ENCODE results near the gene PRMT6. TPM values are rescaled to one million over a fixed set of nuclear protein-coding genes. Genes with fewer than 3 reads are reported as not detected.
"Not testable (repeated sequence)": the region's sequence is repeated elsewhere in the genome, so short reads cannot be mapped to it uniquely, and the experiment has no call there.

Gene PRMT6
- total and polyA plus RNA-seq, 9 donors = 11.9 to 19.4 (median 15.4) TPM

DNA sequence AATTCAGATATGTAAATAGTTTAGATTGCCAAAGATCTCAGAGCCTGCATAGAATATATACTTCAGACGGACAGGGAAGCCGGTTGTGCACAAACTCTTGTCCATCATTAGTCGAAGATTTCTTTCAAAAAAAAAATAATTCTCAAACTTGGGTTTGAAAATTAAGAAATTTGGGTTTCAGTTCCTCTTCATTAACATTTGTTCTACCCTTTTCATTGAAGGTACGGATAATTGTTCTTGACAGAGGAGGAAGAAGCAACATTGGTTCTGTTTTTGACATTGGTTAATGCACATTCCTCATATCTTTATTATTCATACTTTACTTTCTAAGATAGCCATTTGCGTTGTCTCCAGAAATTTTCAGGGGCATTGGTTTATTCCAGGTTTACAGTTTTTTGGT is 38.0 kb upstream of the PRMT6 start:
- no peak for DNase-seq
- Histone ChIP-seq H3K36me3 (no peaks in the 10 kb centered on the region), H3K27me3 (no peaks in the 10 kb centered on the region), H3K4me3 (no peak overlapping the region), H3K9me3 (no peaks in the 10 kb centered on the region), H3K27ac (no peak overlapping the region), H3K4me1 (ENCODE audit: insufficient read depth) (no peaks in the 10 kb centered on the region)
- intact Hi-C loops (cut with DNase I) = no loop called here
- WGBS, 3 donors = 74 to 89% (median 86%) methylated on average over 5 of the region's 5 CpGs
- TF ChIP-seq, protein P1, sequence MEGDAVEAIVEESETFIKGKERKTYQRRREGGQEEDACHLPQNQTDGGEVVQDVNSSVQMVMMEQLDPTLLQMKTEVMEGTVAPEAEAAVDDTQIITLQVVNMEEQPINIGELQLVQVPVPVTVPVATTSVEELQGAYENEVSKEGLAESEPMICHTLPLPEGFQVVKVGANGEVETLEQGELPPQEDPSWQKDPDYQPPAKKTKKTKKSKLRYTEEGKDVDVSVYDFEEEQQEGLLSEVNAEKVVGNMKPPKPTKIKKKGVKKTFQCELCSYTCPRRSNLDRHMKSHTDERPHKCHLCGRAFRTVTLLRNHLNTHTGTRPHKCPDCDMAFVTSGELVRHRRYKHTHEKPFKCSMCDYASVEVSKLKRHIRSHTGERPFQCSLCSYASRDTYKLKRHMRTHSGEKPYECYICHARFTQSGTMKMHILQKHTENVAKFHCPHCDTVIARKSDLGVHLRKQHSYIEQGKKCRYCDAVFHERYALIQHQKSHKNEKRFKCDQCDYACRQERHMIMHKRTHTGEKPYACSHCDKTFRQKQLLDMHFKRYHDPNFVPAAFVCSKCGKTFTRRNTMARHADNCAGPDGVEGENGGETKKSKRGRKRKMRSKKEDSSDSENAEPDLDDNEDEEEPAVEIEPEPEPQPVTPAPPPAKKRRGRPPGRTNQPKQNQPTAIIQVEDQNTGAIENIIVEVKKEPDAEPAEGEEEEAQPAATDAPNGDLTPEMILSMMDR (IDR thresholded peaks at IDR 0.05) = no peak
- TF ChIP-seq POLR2A (IDR thresholded peaks at IDR 0.05) (no peak), EP300 (IDR thresholded peaks at IDR 0.05) (no peak)

DNA sequence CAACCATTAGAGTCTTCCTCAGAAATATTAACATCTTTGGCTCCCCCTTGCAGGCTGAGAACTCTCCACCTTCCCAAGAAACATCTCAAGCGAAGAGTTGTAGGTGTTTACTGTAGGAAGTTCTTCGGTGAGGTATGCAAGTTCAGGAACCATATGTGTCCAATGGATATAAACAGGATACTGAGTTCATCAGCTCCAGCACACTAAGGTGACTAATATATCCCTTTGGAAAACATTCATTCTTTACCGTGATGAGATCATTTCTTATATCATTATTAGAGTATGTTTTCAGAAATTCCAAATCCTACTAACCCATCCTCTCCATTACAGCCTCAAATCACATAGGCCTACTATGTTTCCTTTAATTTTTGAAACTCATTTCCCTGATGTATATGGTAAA is 37.3 kb upstream of the PRMT6 start:
- no peak for DNase-seq
- H3K36me3 ChIP-seq = no peaks in the 10 kb centered on the region
- no peak overlapping the region for H3K27ac ChIP-seq
- H3K4me3 ChIP-seq = no peak overlapping the region
- H3K27me3 ChIP-seq = no peaks in the 10 kb centered on the region
- intact Hi-C loops (cut with DNase I) = no loop called here
- TF ChIP-seq, protein P1 (IDR thresholded peaks at IDR 0.05) = no peak
- TF ChIP-seq EP300 (IDR thresholded peaks at IDR 0.05) = no peak
- TF ChIP-seq POLR2A (IDR thresholded peaks at IDR 0.05) = no peak
- H3K9me3 ChIP-seq = no peaks in the 10 kb centered on the region
- WGBS, 3 donors = 85 to 90% (median 88%) methylated on average over 3 of the region's 3 CpGs
- no peaks in the 10 kb centered on the region for H3K4me1 ChIP-seq (ENCODE audit: insufficient read depth)

DNA sequence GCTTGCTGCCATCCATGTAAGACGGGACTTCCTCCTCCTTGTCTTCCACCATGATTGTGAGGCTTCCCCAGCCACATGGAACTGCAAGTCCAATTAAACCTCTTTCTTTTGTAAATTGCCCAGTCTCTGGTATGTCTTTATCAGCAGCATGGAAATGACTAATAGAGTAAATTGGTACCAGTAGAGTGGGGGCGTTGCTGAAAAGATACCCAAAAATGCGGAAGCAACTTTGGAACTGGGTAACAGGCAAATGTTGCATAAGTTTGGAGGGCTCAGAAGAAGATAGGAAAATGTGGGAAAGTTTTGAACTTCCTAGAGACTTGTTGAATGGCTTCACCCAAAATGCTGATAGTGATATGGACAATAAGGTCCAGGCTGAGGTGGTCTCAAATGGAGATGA is 17.6 kb upstream of the PRMT6 start:
- H3K36me3 ChIP-seq; H3K4me1 ChIP-seq (ENCODE audit: insufficient read depth); H3K4me3 ChIP-seq; H3K27ac ChIP-seq; H3K27me3 ChIP-seq; H3K9me3 ChIP-seq; DNase-seq; intact Hi-C loops (cut with DNase I): not testable (repeated sequence)
- 84 to 93% (median 90%) methylated on average over 3 of the region's 3 CpGs for WGBS, 3 donors

DNA sequence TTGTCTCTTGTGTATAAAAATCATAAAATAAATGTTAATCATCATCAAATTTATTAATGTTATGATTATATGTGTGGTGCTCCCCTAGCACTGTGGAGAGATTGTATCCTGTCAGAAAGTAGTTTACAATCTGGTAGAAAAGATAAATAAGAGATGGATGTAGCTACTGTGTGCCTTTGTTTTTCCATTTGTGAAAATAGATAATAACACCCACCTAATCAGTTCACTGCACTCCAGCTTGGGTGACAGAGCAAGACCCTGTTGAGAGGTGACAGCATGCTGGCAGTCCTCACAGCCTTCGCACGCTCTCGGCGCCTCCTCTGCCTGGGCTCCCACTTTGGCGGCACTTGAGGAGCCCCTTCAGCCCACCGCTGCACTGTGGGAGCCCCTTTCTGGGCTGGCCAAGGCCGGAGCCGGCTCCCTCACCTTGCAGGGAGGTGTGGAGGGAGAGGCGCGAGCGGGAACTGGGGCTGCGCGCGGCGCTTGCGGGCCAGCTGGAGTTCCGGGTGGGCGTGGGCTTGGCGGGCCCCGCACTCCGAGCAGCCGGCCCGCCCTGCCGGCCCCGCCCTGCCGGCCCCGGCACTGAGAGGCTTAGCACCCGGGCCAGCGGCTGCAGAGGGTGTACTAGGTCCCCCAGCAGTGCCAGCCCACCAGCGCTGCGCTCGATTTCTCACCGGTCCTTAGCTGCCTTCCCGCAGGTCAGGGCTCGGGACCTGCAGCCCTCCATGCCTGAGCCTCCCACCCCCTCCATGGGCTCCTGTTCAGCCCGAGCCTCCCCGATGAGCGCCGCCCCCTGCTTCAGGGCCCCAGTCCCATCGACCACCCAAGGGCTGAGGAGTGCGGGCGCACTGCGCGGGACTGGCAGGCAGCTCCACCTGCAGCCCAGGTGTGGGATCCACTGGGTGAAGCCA is 11.9 kb upstream of the PRMT6 start:
- DNase-seq; intact Hi-C loops (cut with DNase I); H3K36me3 ChIP-seq; H3K9me3 ChIP-seq; H3K4me3 ChIP-seq; H3K4me1 ChIP-seq (ENCODE audit: insufficient read depth); H3K27me3 ChIP-seq; H3K27ac ChIP-seq: not testable (repeated sequence)
- 95 to 97% (median 95%) methylated on average over 41 to 44 of the region's 44 CpGs for WGBS, 3 donors

DNA sequence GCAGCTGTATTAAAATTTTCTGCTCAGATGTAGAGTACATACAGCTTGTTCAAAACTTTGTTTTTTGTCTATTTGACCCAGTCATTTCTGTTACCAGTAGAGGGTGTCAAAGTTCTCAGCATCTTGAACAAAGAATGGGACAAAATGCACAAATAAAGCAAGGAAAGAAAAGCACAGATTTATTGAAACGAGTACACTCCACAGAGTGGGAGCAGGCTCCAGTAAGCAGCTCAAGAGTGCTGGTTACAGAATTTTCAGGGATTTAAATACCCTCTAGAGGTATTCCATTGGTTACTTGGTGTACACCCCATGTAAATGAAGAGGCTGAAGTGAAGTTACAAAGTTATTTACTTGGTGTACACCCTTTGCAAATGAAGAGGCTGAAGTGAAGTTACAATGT is 8.9 kb upstream of the PRMT6 start:
- no peaks in the 10 kb centered on the region for H3K4me1 ChIP-seq (ENCODE audit: insufficient read depth)
- no peaks in the 10 kb centered on the region for H3K36me3 ChIP-seq
- no peak for TF ChIP-seq EP300 (IDR thresholded peaks at IDR 0.05)
- TF ChIP-seq POLR2A (IDR thresholded peaks at IDR 0.05) = no peak
- TF ChIP-seq, protein P1 (IDR thresholded peaks at IDR 0.05) = no peak
- H3K27me3 ChIP-seq = no peaks in the 10 kb centered on the region
- no peaks in the 10 kb centered on the region for H3K9me3 ChIP-seq
- intact Hi-C loops (cut with DNase I) = no loop called here
- 85 to 95% (median 91%) methylated on average over 1 of the region's 1 CpG for WGBS, 3 donors
- DNase-seq = no peak
- H3K4me3 ChIP-seq = no peak overlapping the region
- no peak overlapping the region for H3K27ac ChIP-seq
